Measurements from ENCODE around the gene TTC21B.

GRCh38 chr2:165893556-165893955 lies 60.0 kb downstream of the TTC21B start:
- TF ChIP-seq ZZZ3 (IDR thresholded peaks at IDR 0.05) (no peak), SIX5 (IDR thresholded peaks at IDR 0.05; ENCODE audit: borderline replicate concordance in 1 of 2, insufficient read depth in 1 of 2, low read depth in 1 of 2, low read length in 2 of 2) (no peak), ZNF449 (CRISPR knock-in tag; IDR thresholded peaks at IDR 0.05) (no peak), CEBPB (tag; IDR thresholded peaks at IDR 0.05) (no peak), CBX2 (IDR thresholded peaks at IDR 0.05; ENCODE audit: insufficient read depth, low read length, poor library complexity, severe bottlenecking) (no peak), PKNOX1 (IDR thresholded peaks at IDR 0.05) (no peak), EGR1 (conservative IDR thresholded peaks at IDR 0.05) (no peak)

Data from K562 (cell line).